HL-60 (cell line): ENCODE data around the gene RIN2.

Experiments used
- DNase-seq, 2 experiments: peaks; one replicate each; pipeline ENCODE4 v3.0.0-alpha.2; 2010 to 2020; ENCODE audit warnings: low read depth in 1 of 2, low spot score in 1 of 2
- H3K27ac ChIP-seq: fragments of 250-450 bp; sonication (Bioruptor Pico); replicated peaks from 2 replicates; pipeline ENCODE4 v1.5.1; 2020; ENCODE audit warnings: mild to moderate bottlenecking, moderate library complexity
- H3K27me3 ChIP-seq: fragments of 250-450 bp; sonication (Bioruptor Pico); 2 replicates; pipeline ENCODE4 v1.5.1; 2021; ENCODE audit warnings: mild to moderate bottlenecking, moderate library complexity; ENCODE audit not compliant: insufficient read depth, poor library complexity, severe bottlenecking
- H3K4me3 ChIP-seq: replicated peaks from 2 replicates; pipeline ENCODE4 v1.5.1; 2011; ENCODE audit warnings: mild to moderate bottlenecking, control low read depth, low read length; ENCODE audit not compliant: insufficient read depth
- CTCF ChIP-seq: IDR thresholded peaks from one replicate; pipeline ENCODE4 v1.5.1; 2011; ENCODE audit warnings: low read length, control low read depth, inconsistent platforms; ENCODE audit not compliant: insufficient read depth
- GABPA ChIP-seq: IDR thresholded peaks from 2 replicates; pipeline ENCODE4 v1.6.1; 2012; ENCODE audit warnings: low read depth
- POLR2AphosphoS5 ChIP-seq: IDR thresholded peaks from 2 replicates; pipeline ENCODE4 v1.6.1; 2012; ENCODE audit warnings: low read depth
- REST ChIP-seq: IDR thresholded peaks from 2 replicates; pipeline ENCODE4 v1.6.1; 2012; ENCODE audit warnings: low read depth; ENCODE audit not compliant: insufficient replicate concordance
- SPI1 ChIP-seq: IDR thresholded peaks from 2 replicates; pipeline ENCODE4 v1.6.1; 2012; ENCODE audit warnings: low read depth, mild to moderate bottlenecking, borderline replicate concordance

The RIN2 gene

GRCh38 chr20:19741924-19742323, 16.1 kb upstream of the RIN2 start:
- Histone ChIP-seq H3K27me3 (peaks cover 3% of the 10 kb centered on the region), H3K4me3 (no peak overlapping the region), H3K27ac (no peak overlapping the region)
- DNase-seq, result no peak
- TF ChIP-seq REST, result no peak
- TF ChIP-seq GABPA, result no peak
- no peak for TF ChIP-seq CTCF
- no peak for TF ChIP-seq POLR2AphosphoS5
- TF ChIP-seq SPI1, result no peak

GRCh38 chr20:19742974-19743639, 15.0 kb upstream of the RIN2 start:
- peak; percentile 20 to 88 for DNase-seq
- TF ChIP-seq POLR2AphosphoS5 (no peak), GABPA (no peak), CTCF (no peak), REST (no peak), SPI1 (no peak)

GRCh38 chr20:19743640-19743995, 14.4 kb upstream of the RIN2 start:
- Histone ChIP-seq H3K27ac (no peak overlapping the region), H3K4me3 (no peak overlapping the region), H3K27me3 (peaks cover 3% of the 10 kb centered on the region)
- no peak for DNase-seq
- TF ChIP-seq POLR2AphosphoS5, result no peak
- no peak for TF ChIP-seq CTCF
- TF ChIP-seq SPI1, result no peak
- TF ChIP-seq GABPA, result no peak
- TF ChIP-seq REST, result no peak

More at GRCh38 chr20:19742974-19743639, 15.0 kb upstream of the RIN2 start:
- Histone ChIP-seq H3K27me3 (peaks cover 3% of the 10 kb centered on the region), H3K4me3 (no peak overlapping the region), H3K27ac (no peak overlapping the region)
